ENCODE measurements around the gene HSD11B1. TPM values are rescaled to one million over a fixed set of nuclear protein-coding genes. Genes with fewer than 3 reads are reported as not detected.

Gene HSD11B1
- 1.9 and 21.6 TPM in 2 replicates for total RNA-seq

- H3K4me3 ChIP-seq (ENCODE audit: low read depth, low read length), result peak within 1 kb of the TSS; percentile 4
- TF ChIP-seq CTCF (IDR thresholded peaks at IDR 0.05; ENCODE audit: insufficient read depth, low read depth, low read length), result no peak
- peak; percentile 96 for DNase-seq (ENCODE audit: low read depth)
These were observed at the start of gene HSD11B1 for GRCh38 chr1:209704584-209704983. HSD11B1 (plus strand) TSS chr1:209704846; CDS start chr1:209704943, 97 bp downstream.

GRCh38 chr1:209655411-209656231 is 49.0 kb upstream of the HSD11B1 start:
- no peak for DNase-seq (ENCODE audit: low read depth)
- no peak for TF ChIP-seq CTCF (IDR thresholded peaks at IDR 0.05; ENCODE audit: insufficient read depth, low read depth, low read length)
- H3K4me3 ChIP-seq (ENCODE audit: low read depth, low read length), result no peak overlapping the region

- H3K4me3 ChIP-seq (ENCODE audit: low read depth, low read length), result no peak overlapping the region
- DNase-seq (ENCODE audit: low read depth), result no peak
- TF ChIP-seq CTCF (IDR thresholded peaks at IDR 0.05; ENCODE audit: insufficient read depth, low read depth, low read length), result no peak
These were observed 47.3 kb upstream of the HSD11B1 start for GRCh38 chr1:209657140-209657879.

GRCh38 chr1:209657918-209658317 is 46.7 kb upstream of the HSD11B1 start:
- TF ChIP-seq CTCF (IDR thresholded peaks at IDR 0.05; ENCODE audit: insufficient read depth, low read depth, low read length), result no peak
- no peak for DNase-seq (ENCODE audit: low read depth)
- H3K4me3 ChIP-seq (ENCODE audit: low read depth, low read length), result no peak overlapping the region

GRCh38 chr1:209659909-209660308 is 44.7 kb upstream of the HSD11B1 start:
- DNase-seq (ENCODE audit: low read depth), result peak; percentile 70
- no peak for TF ChIP-seq CTCF (IDR thresholded peaks at IDR 0.05; ENCODE audit: insufficient read depth, low read depth, low read length)
- no peak overlapping the region for H3K4me3 ChIP-seq (ENCODE audit: low read depth, low read length)

GRCh38 chr1:209661071-209661470 is 43.6 kb upstream of the HSD11B1 start:
- no peak overlapping the region for H3K4me3 ChIP-seq (ENCODE audit: low read depth, low read length)
- peak; percentile 77 for DNase-seq (ENCODE audit: low read depth)
- TF ChIP-seq CTCF (IDR thresholded peaks at IDR 0.05; ENCODE audit: insufficient read depth, low read depth, low read length), result no peak

All from fibroblast of villous mesenchyme (primary cell).